HL-60/S4 (cell line): Measurements from ENCODE around the gene FICD.

Experiments used
- in situ Hi-C: fragments of 300-500 bp; cut with MboI; formaldehyde crosslinking; loops from 2 replicates; pipeline ENCODE4 v1.14.3; 2022; ENCODE audit warnings: low sequenced_read_pairs

FICD gene

GRCh38 chr12:108564724-108565123, 49.6 kb downstream of the FICD start:
- in situ Hi-C loops, result loop anchor here (10.0 to 25.0 kb wide), 2 partner anchors 240 to 523 kb away; partner anchors contain the start of genes ALKBH2 and UNG

- in situ Hi-C loops, result loop anchor here (10.0 to 25.0 kb wide), 2 partner anchors 240 to 522 kb away; partner anchors contain the start of genes ALKBH2 and UNG
These were observed 50.1 kb downstream of the FICD start for GRCh38 chr12:108565146-108565545.

GRCh38 chr12:108565976-108566375, 50.9 kb downstream of the FICD start:
- in situ Hi-C loops, result loop anchor here (10.0 to 25.0 kb wide), 2 partner anchors 239 to 521 kb away; partner anchors contain the start of genes ALKBH2 and UNG

- in situ Hi-C loops, result loop anchor here (10.0 to 25.0 kb wide), 2 partner anchors 238 to 521 kb away; partner anchors contain the start of genes ALKBH2 and UNG
These were observed 51.4 kb downstream of the FICD start for GRCh38 chr12:108566452-108566851.

- in situ Hi-C loops, result loop anchor here (10.0 to 25.0 kb wide), 2 partner anchors 237 to 520 kb away; partner anchors contain the start of genes ALKBH2 and UNG
These were observed 52.6 kb downstream of the FICD start for GRCh38 chr12:108567406-108568337.

GRCh38 chr12:108568338-108569154, 53.5 kb downstream of the FICD start:
- in situ Hi-C loops, result loop anchor here (10.0 to 25.0 kb wide), 2 partner anchors 236 to 519 kb away; partner anchors contain the start of genes ALKBH2 and UNG
